ENCODE data around the gene BID. TPM values are rescaled to one million over a fixed set of nuclear protein-coding genes. Genes with fewer than 3 reads are reported as not detected.

BID gene
- total RNA-seq, 1 experiment from 2014 or later, result 23.2 TPM

DNA sequence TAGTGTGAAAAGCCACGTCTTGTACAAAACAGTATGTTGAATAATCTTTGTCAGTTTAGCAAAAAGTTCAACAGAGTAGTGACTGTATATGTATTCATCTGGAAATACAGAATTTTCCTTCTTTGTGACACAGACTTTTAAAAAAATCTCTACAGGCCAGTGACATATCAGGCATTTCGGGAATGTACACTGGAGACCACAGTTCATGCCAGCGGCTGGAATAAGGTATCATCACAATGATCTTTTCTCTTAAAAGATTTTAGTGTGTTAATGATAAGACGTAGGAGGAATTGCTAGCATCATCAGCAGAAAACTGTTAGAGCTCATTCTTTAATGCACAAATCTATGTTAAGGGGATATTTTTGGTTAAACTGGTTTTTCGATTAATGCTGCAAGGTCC lies 78.3 kb downstream of the BID start:
- Histone ChIP-seq H3K14ac (ENCODE audit: insufficient read depth, low read length) (no peak overlapping the region), H2BK12ac (ENCODE audit: insufficient read length, low read depth, low read length) (no peak overlapping the region), H3K4me1 (ENCODE audit: insufficient read depth, low read length) (peaks cover 5% of the 10 kb centered on the region; the same call in 1 of the 2 replicates), H4K91ac (ENCODE audit: insufficient read length, low read depth, low read length) (no peak overlapping the region), H3K18ac (ENCODE audit: insufficient read length, low read depth, low read length) (no peak overlapping the region), H3K4ac (ENCODE audit: low read depth, low read length) (no peak overlapping the region), H3K56ac (ENCODE audit: insufficient read length, low read depth, low read length) (no peak overlapping the region), H3K4me2 (ENCODE audit: insufficient read depth, insufficient read length, low read length) (no peak overlapping the region), H3K9me3 (ENCODE audit: control insufficient read depth, low read depth, low read length) (no peaks in the 10 kb centered on the region), H4K8ac (replicated peaks; ENCODE audit: insufficient read length, low read depth, low read length) (no peak overlapping the region), H3K23me2 (ENCODE audit: insufficient read length, low read depth, low read length, poor library complexity, severe bottlenecking) (no peaks in the 10 kb centered on the region), H3K27ac (ENCODE audit: insufficient read length, low read depth, low read length) (no peak overlapping the region), H3K79me2 (ENCODE audit: insufficient read depth, low read length) (no peaks in the 10 kb centered on the region; the same call in 1 of the 2 replicates), H3K79me1 (ENCODE audit: insufficient read depth, low read depth, low read length, poor library complexity, severe bottlenecking) (no peaks in the 10 kb centered on the region), H3T11ph (ENCODE audit: low read length) (no peak overlapping the region), H2AFZ (ENCODE audit: low read length) (no peak overlapping the region), H2BK20ac (ENCODE audit: low read depth, low read length, poor library complexity, severe bottlenecking) (no peak overlapping the region), H3K23ac (ENCODE audit: insufficient read length, low read depth, low read length) (no peak overlapping the region), H4K20me1 (ENCODE audit: control insufficient read depth, insufficient read depth, insufficient read length) (no peaks in the 10 kb centered on the region), H2BK5ac (ENCODE audit: insufficient read length, low read length) (no peak overlapping the region), H3K9ac (ENCODE audit: extremely low read depth, insufficient read length, low read length) (no peak overlapping the region), H3K27me3 (ENCODE audit: insufficient read depth, low read length) (no peaks in the 10 kb centered on the region), H2AK5ac (ENCODE audit: insufficient read length, low read length) (no peak overlapping the region), H2BK120ac (ENCODE audit: low read depth, low read length, poor library complexity, severe bottlenecking) (no peak overlapping the region), H2BK15ac (ENCODE audit: low read depth, low read length) (no peak overlapping the region), H4K5ac (ENCODE audit: insufficient read length, low read depth, low read length) (no peak overlapping the region)
- DNase-seq, result no peak
- peaks cover 16 to 17% of the 10 kb centered on the region in 2 experiments for H3K4me1 Mint-ChIP-seq
- H3K4me3 Mint-ChIP-seq, result no peak overlapping the region
- H3K36me3 Mint-ChIP-seq (ENCODE audit: insufficient read depth in 1 of 3, low read depth in 3 of 3), result peaks cover 2 to 4% (median 3%) of the 10 kb centered on the region in 3 experiments; a peak in 3 of 7 replicates
- H3K9me3 Mint-ChIP-seq, result no peaks in the 10 kb centered on the region
- no peaks in the 10 kb centered on the region for H3K27me3 Mint-ChIP-seq (ENCODE audit: low read depth)
- H3K27ac Mint-ChIP-seq, result no peak overlapping the region
- TF ChIP-seq, protein P1, sequence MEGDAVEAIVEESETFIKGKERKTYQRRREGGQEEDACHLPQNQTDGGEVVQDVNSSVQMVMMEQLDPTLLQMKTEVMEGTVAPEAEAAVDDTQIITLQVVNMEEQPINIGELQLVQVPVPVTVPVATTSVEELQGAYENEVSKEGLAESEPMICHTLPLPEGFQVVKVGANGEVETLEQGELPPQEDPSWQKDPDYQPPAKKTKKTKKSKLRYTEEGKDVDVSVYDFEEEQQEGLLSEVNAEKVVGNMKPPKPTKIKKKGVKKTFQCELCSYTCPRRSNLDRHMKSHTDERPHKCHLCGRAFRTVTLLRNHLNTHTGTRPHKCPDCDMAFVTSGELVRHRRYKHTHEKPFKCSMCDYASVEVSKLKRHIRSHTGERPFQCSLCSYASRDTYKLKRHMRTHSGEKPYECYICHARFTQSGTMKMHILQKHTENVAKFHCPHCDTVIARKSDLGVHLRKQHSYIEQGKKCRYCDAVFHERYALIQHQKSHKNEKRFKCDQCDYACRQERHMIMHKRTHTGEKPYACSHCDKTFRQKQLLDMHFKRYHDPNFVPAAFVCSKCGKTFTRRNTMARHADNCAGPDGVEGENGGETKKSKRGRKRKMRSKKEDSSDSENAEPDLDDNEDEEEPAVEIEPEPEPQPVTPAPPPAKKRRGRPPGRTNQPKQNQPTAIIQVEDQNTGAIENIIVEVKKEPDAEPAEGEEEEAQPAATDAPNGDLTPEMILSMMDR (conservative IDR thresholded peaks at IDR 0.05), result no peak
- no CpG with 5 or more reads among the region's 5 CpGs for WGBS (ENCODE audit: extremely low coverage, insufficient read length, low lambda C conversion rate)

Measured in H9 (cell line).